HL-60 (cell line): ENCODE data around the gene OR12D2.
"Not testable (repeated sequence)": the region's sequence is repeated elsewhere in the genome, so short reads cannot be mapped to it uniquely, and the experiment has no call there.

Experiments used
- DNase-seq, 2 experiments: peaks; one replicate each; pipeline ENCODE4 v3.0.0-alpha.2; 2010 to 2020; ENCODE audit warnings: low read depth in 1 of 2, low spot score in 1 of 2
- H3K27ac ChIP-seq: fragments of 250-450 bp; sonication (Bioruptor Pico); replicated peaks from 2 replicates; pipeline ENCODE4 v1.5.1; 2020; ENCODE audit warnings: mild to moderate bottlenecking, moderate library complexity
- H3K27me3 ChIP-seq: fragments of 250-450 bp; sonication (Bioruptor Pico); 2 replicates; pipeline ENCODE4 v1.5.1; 2021; ENCODE audit warnings: mild to moderate bottlenecking, moderate library complexity; ENCODE audit not compliant: insufficient read depth, poor library complexity, severe bottlenecking
- H3K4me3 ChIP-seq: replicated peaks from 2 replicates; pipeline ENCODE4 v1.5.1; 2011; ENCODE audit warnings: mild to moderate bottlenecking, control low read depth, low read length; ENCODE audit not compliant: insufficient read depth
- CTCF ChIP-seq: IDR thresholded peaks from one replicate; pipeline ENCODE4 v1.5.1; 2011; ENCODE audit warnings: low read length, control low read depth, inconsistent platforms; ENCODE audit not compliant: insufficient read depth
- GABPA ChIP-seq: IDR thresholded peaks from 2 replicates; pipeline ENCODE4 v1.6.1; 2012; ENCODE audit warnings: low read depth
- POLR2AphosphoS5 ChIP-seq: IDR thresholded peaks from 2 replicates; pipeline ENCODE4 v1.6.1; 2012; ENCODE audit warnings: low read depth
- REST ChIP-seq: IDR thresholded peaks from 2 replicates; pipeline ENCODE4 v1.6.1; 2012; ENCODE audit warnings: low read depth; ENCODE audit not compliant: insufficient replicate concordance
- SPI1 ChIP-seq: IDR thresholded peaks from 2 replicates; pipeline ENCODE4 v1.6.1; 2012; ENCODE audit warnings: low read depth, mild to moderate bottlenecking, borderline replicate concordance
- long read RNA-seq: library from polyadenylated mRNA; unstranded; transcript quantifications from one replicate; pipeline ENCODE4 v2.0.0, GENCODE V29; 2020

Gene OR12D2
- long read RNA-seq: 0 reads

GRCh38 chr6:29395331-29395730 lies at the start of gene OR12D2:
TSS of gene OR12D2 (plus strand) at chr6:29395631. CDS start at chr6:29396700, 1,069 bp downstream.
- Histone ChIP-seq H3K27ac (no peak within 1 kb of the TSS), H3K27me3 (no peaks in the 10 kb centered on the region), H3K4me3 (no peak within 1 kb of the TSS)
- TF ChIP-seq REST (no peak), POLR2AphosphoS5 (no peak), SPI1 (no peak), CTCF (no peak), GABPA (no peak)
- DNase-seq: no peak

GRCh38 chr6:29349348-29349747 lies 46.1 kb upstream of the OR12D2 start:
- H3K27me3 ChIP-seq: not testable (repeated sequence)

GRCh38 chr6:29354980-29355379 lies 40.5 kb upstream of the OR12D2 start:
- no peak for DNase-seq
- no peak overlapping the region for H3K4me3 ChIP-seq
- TF ChIP-seq REST (no peak), CTCF (no peak), GABPA (no peak)
- H3K27ac ChIP-seq: no peak overlapping the region
- no peaks in the 10 kb centered on the region for H3K27me3 ChIP-seq

More at GRCh38 chr6:29349348-29349747, 46.1 kb upstream of the OR12D2 start:
- not testable (repeated sequence) for H3K4me3 ChIP-seq, DNase-seq, H3K27ac ChIP-seq

GRCh38 chr6:29355603-29356002 lies 39.8 kb upstream of the OR12D2 start:
- Histone ChIP-seq H3K27ac (no peak overlapping the region), H3K27me3 (no peaks in the 10 kb centered on the region), H3K4me3 (no peak overlapping the region)
- no peak for DNase-seq
- TF ChIP-seq POLR2AphosphoS5 (no peak), SPI1 (no peak), REST (no peak)
